Left colon (tissue), 2 donors: ENCODE measurements around the gene TMEM213. TPM values are rescaled to one million over a fixed set of nuclear protein-coding genes. Genes with fewer than 3 reads are reported as not detected.

ENCODE experiments used
- ATAC-seq: fragments of 200-7000 bp; cut with Tn5 transposase; one replicate; pipeline ENCODE4 v1.9.1; 2020; ENCODE audit warnings: mild to moderate bottlenecking, moderate library complexity
- DNase-seq, 2 donors: peaks; one replicate each; pipeline ENCODE4 v3.0.0-alpha.2; 2020
- intact Hi-C, 2 donors: fragments of 100-400 bp; cut with DNase I in 1 of 2; cut with micrococcal nuclease in 1 of 2; formaldehyde crosslinking; loops; one replicate each; pipeline versions ENCODE4 v1.11.2 to v1.14.0; 2022; cut with DNase I, micrococcal nuclease
- long read RNA-seq: library from polyadenylated mRNA; unstranded; transcript quantifications from one replicate; pipeline ENCODE4 v2.0.0, GENCODE V29; 2021
- total RNA-seq, 2 donors: library from RNA; stranded (reverse); fragmentation: NEBNext Ultra II Directional; extraction: Animal tissue kit (Norgen Biotek cat#: 25700); gene quantifications; one replicate each; pipeline ENCODE4 v1.2.1, GENCODE V29; 2021
- donor health status: DM: no; HTN: no; CAD: no.
- donor health status: DM: yes; HTN: yes; CAD: no.

Gene TMEM213
- not detected for total RNA-seq
- long read RNA-seq, result 0 reads

- ATAC-seq (no peak), DNase-seq (no peak)
- intact Hi-C loops, result no loop called here
These were observed at the start of gene TMEM213, which contains the start of gene ATP6V0A4 for GRCh38 chr7:138797715-138798320. Gene TMEM213, plus strand, starts transcription at chr7:138797994. Its CDS starts 111 bp downstream, at chr7:138798105. Gene ATP6V0A4, minus strand, starts transcription at chr7:138798196. Its CDS starts 26,949 bp downstream, at chr7:138771247.

- no peak for ATAC-seq
- intact Hi-C loops, result no loop called here
These were observed 49.1 kb upstream of the TMEM213 start for GRCh38 chr7:138748666-138749065.

GRCh38 chr7:138749960-138750359, 47.8 kb upstream of the TMEM213 start:
- intact Hi-C loops, result no loop called here
- DNase-seq (no peak), ATAC-seq (no peak)

More at GRCh38 chr7:138748666-138749065, 49.1 kb upstream of the TMEM213 start:
- DNase-seq, result no peak

- no peak for DNase-seq
- intact Hi-C loops, result no loop called here
- ATAC-seq, result no peak
These were observed 47.3 kb upstream of the TMEM213 start for GRCh38 chr7:138750473-138750872.

GRCh38 chr7:138750901-138751464, 46.8 kb upstream of the TMEM213 start:
- no peak for DNase-seq
- intact Hi-C loops, result no loop called here
- no peak for ATAC-seq

- intact Hi-C loops, result no loop called here
- DNase-seq, result peak; percentile 28 to 47
These were observed 45.2 kb upstream of the TMEM213 start for GRCh38 chr7:138752518-138753149.

GRCh38 chr7:138753150-138753518, 44.7 kb upstream of the TMEM213 start:
- DNase-seq, result no peak
- intact Hi-C loops, result no loop called here
- ATAC-seq, result no peak

More at GRCh38 chr7:138752518-138753149, 45.2 kb upstream of the TMEM213 start:
- peak; percentile 49 for ATAC-seq

GRCh38 chr7:138753610-138754009, 44.2 kb upstream of the TMEM213 start:
- intact Hi-C loops, result no loop called here
- ATAC-seq (no peak), DNase-seq (no peak)

GRCh38 chr7:138755331-138755747, 42.5 kb upstream of the TMEM213 start:
- DNase-seq (no peak), ATAC-seq (no peak)
- intact Hi-C loops, result no loop called here

- DNase-seq, result no peak
- ATAC-seq, result no peak
- intact Hi-C loops, result no loop called here
These were observed 41.8 kb upstream of the TMEM213 start for GRCh38 chr7:138755842-138756590.

- intact Hi-C loops, result no loop called here
- ATAC-seq (no peak), DNase-seq (no peak)
These were observed 41.1 kb upstream of the TMEM213 start for GRCh38 chr7:138756591-138757242.

GRCh38 chr7:138768241-138768640, 29.6 kb upstream of the TMEM213 start:
- intact Hi-C loops, result no loop called here
- no peak for ATAC-seq
- no peak for DNase-seq

GRCh38 chr7:138770904-138771303, 26.9 kb upstream of the TMEM213 start:
- intact Hi-C loops, result no loop called here
- ATAC-seq, result no peak

GRCh38 chr7:138773176-138773575, 24.6 kb upstream of the TMEM213 start:
- no peak for ATAC-seq
- DNase-seq, result no peak

More at GRCh38 chr7:138770904-138771303, 26.9 kb upstream of the TMEM213 start:
- no peak for DNase-seq

GRCh38 chr7:138773817-138774216, 24.0 kb upstream of the TMEM213 start:
- ATAC-seq (no peak), DNase-seq (no peak)
- intact Hi-C loops, result no loop called here

More at GRCh38 chr7:138773176-138773575, 24.6 kb upstream of the TMEM213 start:
- intact Hi-C loops, result no loop called here

GRCh38 chr7:138776166-138776833, 21.5 kb upstream of the TMEM213 start:
- intact Hi-C loops, result no loop called here
- ATAC-seq (peak; percentile 54), DNase-seq (no peak)

- intact Hi-C loops, result no loop called here
- ATAC-seq (no peak), DNase-seq (no peak)
These were observed 16.8 kb upstream of the TMEM213 start for GRCh38 chr7:138781004-138781403.

- ATAC-seq (no peak), DNase-seq (no peak)
- intact Hi-C loops, result no loop called here
These were observed 13.1 kb upstream of the TMEM213 start for GRCh38 chr7:138784692-138785091.
